Skeletal muscle tissue (tissue), 4 donors: ENCODE data around the gene GNA14. TPM values are rescaled to one million over a fixed set of nuclear protein-coding genes. Genes with fewer than 3 reads are reported as not detected.
"Not testable (repeated sequence)": the region's sequence is repeated elsewhere in the genome, so short reads cannot be mapped to it uniquely, and the experiment has no call there.

Experiments used
- H3K27ac ChIP-seq: one replicate; pipeline ENCODE4 v1.7.0; 2013; ENCODE audit warnings: mild to moderate bottlenecking, low read depth, low read length, inconsistent platforms
- H3K27me3 ChIP-seq, 3 donors: one replicate each; pipeline ENCODE4 v1.7.0; 2013; ENCODE audit warnings: low read length in 3 of 3; ENCODE audit not compliant: control insufficient read depth in 3 of 3, insufficient read depth in 3 of 3
- H3K36me3 ChIP-seq, 3 donors: one replicate each; pipeline ENCODE4 v1.7.0; 2013; ENCODE audit warnings: low read length in 3 of 3; ENCODE audit not compliant: control insufficient read depth in 3 of 3, insufficient read depth in 3 of 3
- H3K4me1 ChIP-seq, 3 donors: one replicate each; pipeline ENCODE4 v1.7.0; 2013; ENCODE audit warnings: low read length in 3 of 3, mild to moderate bottlenecking in 3 of 3; ENCODE audit not compliant: control insufficient read depth in 3 of 3, insufficient read depth in 3 of 3
- H3K4me3 ChIP-seq, 3 donors: one replicate each; pipeline ENCODE4 v1.7.0; 2013; ENCODE audit warnings: low read length in 3 of 3
- H3K9ac ChIP-seq, 3 donors: one replicate each; pipeline ENCODE4 v1.7.0; 2013; ENCODE audit warnings: low read length in 3 of 3, mild to moderate bottlenecking in 3 of 3, moderate library complexity in 2 of 3, low read depth in 1 of 3
- H3K9me3 ChIP-seq, 3 donors: one replicate each; pipeline ENCODE4 v1.7.0; 2013; ENCODE audit warnings: low read length in 3 of 3; ENCODE audit not compliant: control insufficient read depth in 3 of 3
- total RNA-seq: library from RNA; depleted of rRNA; stranded (reverse); fragments of >200 nt; gene quantifications from one replicate; pipeline ENCODE4 v1.2.3, GENCODE V29; 2014
- donor health status: Osteomylitis.

GNA14 gene
- total RNA-seq, 1 donor from 2014 or later: 3.7 TPM

DNA sequence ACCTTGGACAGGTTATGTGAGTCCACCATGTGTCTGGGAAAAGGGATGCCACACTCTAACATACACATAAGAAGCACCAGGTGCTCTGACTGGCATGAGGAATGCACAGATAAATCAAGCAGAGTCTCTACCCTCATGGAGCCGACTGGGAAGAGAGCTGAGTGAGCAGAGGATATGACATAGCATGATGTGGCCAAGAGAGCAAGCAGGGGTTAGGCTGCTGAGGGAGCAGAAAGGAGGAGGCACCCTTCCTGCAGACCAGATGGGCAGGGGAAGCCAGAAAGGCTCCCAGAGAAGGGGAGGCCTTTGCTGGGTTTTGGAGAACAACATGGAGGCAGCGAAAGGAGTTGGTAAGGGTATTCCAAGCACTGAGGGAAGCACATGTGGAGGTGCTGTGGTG lies 223.1 kb downstream of the GNA14 start:
- Histone ChIP-seq H3K4me1 (peaks cover 0 to 4% (median 3%) of the 10 kb centered on the region in 3 donors), H3K27me3 (no peaks in the 10 kb centered on the region), H3K36me3 (no peaks in the 10 kb centered on the region), H3K9me3 (no peaks in the 10 kb centered on the region), H3K27ac (no peak overlapping the region), H3K4me3 (no peak overlapping the region), H3K9ac (no peak overlapping the region)

DNA sequence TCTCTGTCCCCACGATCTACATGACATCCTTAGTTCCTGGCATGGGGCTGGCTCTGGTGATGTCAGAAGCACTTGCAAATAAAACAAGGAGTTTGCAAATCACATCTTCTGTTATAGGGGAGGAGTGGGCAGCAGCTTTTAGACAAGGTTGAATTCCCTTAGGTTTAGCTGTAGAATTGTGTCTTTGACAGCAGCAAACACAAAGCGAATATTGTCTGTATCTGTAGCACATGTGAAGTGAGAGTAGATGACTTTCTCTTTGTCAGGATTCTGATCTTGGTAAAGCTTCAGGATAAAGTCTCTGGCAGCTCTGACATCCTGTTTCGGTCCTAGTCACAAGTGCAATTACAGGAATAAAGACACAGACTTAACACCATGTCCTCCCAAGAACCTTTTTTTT lies 224.3 kb downstream of the GNA14 start:
- no peaks in the 10 kb centered on the region for H3K36me3 ChIP-seq
- no peaks in the 10 kb centered on the region for H3K9me3 ChIP-seq
- H3K4me1 ChIP-seq: peaks cover 0 to 4% (median 3%) of the 10 kb centered on the region in 3 donors
- H3K9ac ChIP-seq: no peak overlapping the region
- no peaks in the 10 kb centered on the region for H3K27me3 ChIP-seq
- no peak overlapping the region for H3K4me3 ChIP-seq
- no peak overlapping the region for H3K27ac ChIP-seq

- Histone ChIP-seq H3K36me3 (no peaks in the 10 kb centered on the region), H3K9ac (no peak overlapping the region), H3K4me3 (no peak overlapping the region), H3K9me3 (no peaks in the 10 kb centered on the region), H3K27ac (no peak overlapping the region), H3K4me1 (peaks cover 0 to 4% (median 3%) of the 10 kb centered on the region in 3 donors), H3K27me3 (no peaks in the 10 kb centered on the region)
Measured at GRCh38 chr9:77422969-77423368, 225.2 kb downstream of the GNA14 start.

GRCh38 chr9:77421506-77422265 lies 226.4 kb downstream of the GNA14 start:
- no peaks in the 10 kb centered on the region for H3K36me3 ChIP-seq
- H3K9ac ChIP-seq: no peak overlapping the region
- no peak overlapping the region for H3K4me3 ChIP-seq
- no peaks in the 10 kb centered on the region for H3K9me3 ChIP-seq
- no peak overlapping the region for H3K27ac ChIP-seq
- no peaks in the 10 kb centered on the region for H3K27me3 ChIP-seq
- no peaks in the 10 kb centered on the region for H3K4me1 ChIP-seq

DNA sequence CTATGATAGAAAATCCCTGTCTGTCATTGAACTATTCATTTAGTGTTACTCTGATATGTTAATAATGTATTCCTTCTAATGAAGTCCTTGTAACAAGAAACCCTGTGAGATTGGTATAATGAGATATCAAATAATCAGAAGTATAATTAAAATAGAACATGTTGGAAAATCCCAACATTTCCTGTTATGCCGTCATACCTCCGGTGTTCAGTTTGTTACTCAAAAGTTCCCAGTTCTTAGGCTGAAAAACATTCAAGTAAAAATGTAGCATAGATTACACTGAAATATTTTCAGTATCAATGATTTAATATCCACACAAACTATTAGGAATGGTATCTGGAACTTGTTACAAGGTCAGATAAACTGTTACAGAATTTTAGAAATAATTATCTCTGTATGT lies 227.5 kb downstream of the GNA14 start:
- Histone ChIP-seq H3K9ac (no peak overlapping the region), H3K36me3 (peaks cover 0 to 3% (median 0%) of the 10 kb centered on the region in 3 donors), H3K4me1 (no peaks in the 10 kb centered on the region), H3K27me3 (no peaks in the 10 kb centered on the region), H3K27ac (no peak overlapping the region), H3K9me3 (no peaks in the 10 kb centered on the region), H3K4me3 (no peak overlapping the region)

DNA sequence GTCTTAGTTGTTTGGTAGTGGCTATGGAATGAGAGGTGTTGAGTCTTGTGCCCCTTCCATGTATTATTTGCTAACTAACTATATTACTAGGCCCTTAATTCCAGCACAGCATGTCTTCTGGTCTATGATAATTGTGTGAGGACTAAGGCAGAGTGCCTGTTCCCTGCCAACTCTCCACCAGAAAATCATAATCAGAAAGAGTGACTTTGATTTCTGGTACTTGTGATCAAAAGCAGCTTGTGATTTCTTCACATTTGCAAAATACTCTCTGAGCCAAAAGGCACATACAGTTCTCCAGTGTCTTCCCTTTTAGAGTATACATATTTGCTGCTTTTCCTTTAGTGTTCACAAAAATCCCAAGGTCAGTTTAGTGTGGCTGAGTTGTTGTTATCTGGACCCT lies 229.9 kb downstream of the GNA14 start:
- peaks cover 0 to 4% (median 0%) of the 10 kb centered on the region in 3 donors for H3K36me3 ChIP-seq
- no peak overlapping the region for H3K9ac ChIP-seq
- H3K27ac ChIP-seq: no peak overlapping the region
- H3K9me3 ChIP-seq: no peaks in the 10 kb centered on the region
- H3K4me1 ChIP-seq: no peaks in the 10 kb centered on the region
- no peak overlapping the region for H3K4me3 ChIP-seq
- no peaks in the 10 kb centered on the region for H3K27me3 ChIP-seq

DNA sequence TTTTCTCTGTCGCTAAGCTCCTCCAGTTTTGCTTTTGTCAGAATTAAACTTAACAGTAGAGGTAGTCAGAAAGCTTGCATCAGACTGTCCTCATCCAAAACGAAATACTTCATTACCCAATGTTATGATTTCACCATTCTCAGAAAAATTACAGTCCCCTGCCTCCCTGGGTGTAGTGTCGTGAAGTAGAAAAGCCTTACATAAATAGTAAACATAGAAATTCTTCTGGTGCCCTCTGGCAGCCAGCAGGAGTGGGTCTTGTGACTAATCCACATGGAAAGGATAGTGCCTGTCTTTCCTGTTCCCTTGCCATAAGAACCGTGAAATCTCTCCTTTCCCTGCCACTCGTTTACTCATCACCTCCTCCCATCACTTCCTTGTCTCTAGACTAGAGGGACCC lies 230.6 kb downstream of the GNA14 start:
- no peak overlapping the region for H3K27ac ChIP-seq
- H3K4me3 ChIP-seq: no peak overlapping the region
- H3K4me1 ChIP-seq: no peaks in the 10 kb centered on the region
- no peaks in the 10 kb centered on the region for H3K27me3 ChIP-seq
- no peak overlapping the region for H3K9ac ChIP-seq
- peaks cover 0 to 4% (median 0%) of the 10 kb centered on the region in 3 donors for H3K36me3 ChIP-seq
- H3K9me3 ChIP-seq: no peaks in the 10 kb centered on the region

DNA sequence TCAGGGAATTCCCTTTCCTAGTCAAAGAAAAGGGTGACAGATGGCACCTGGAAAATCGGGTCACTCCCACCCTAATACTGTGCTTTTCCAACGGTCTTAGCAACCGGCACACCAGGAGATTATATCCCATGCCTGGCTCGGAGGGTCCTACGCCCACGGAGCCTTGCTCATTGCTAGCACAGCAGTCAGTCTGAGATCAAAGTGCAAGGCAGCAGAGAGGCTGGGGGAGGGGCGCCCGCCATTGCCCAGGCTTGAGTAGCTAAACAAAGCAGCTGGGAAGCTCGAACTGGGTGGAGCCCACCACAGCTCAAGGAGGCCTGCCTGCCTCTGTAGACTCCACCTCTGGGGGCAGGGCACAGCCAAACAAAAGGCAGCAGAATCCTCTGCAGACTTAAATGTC lies 239.6 kb downstream of the GNA14 start:
- peaks cover 11 to 25% (median 23%) of the 10 kb centered on the region in 3 donors for H3K36me3 ChIP-seq
- H3K27me3 ChIP-seq, H3K9ac ChIP-seq, H3K9me3 ChIP-seq, H3K27ac ChIP-seq, H3K4me1 ChIP-seq, H3K4me3 ChIP-seq: not testable (repeated sequence)

GRCh38 chr9:77403239-77403638 lies 244.9 kb downstream of the GNA14 start:
- Histone ChIP-seq H3K9ac (no peak overlapping the region), H3K27me3 (no peaks in the 10 kb centered on the region), H3K27ac (no peak overlapping the region), H3K36me3 (peaks cover 11 to 22% (median 21%) of the 10 kb centered on the region in 3 donors), H3K4me1 (no peaks in the 10 kb centered on the region), H3K4me3 (no peak overlapping the region), H3K9me3 (no peaks in the 10 kb centered on the region)

DNA sequence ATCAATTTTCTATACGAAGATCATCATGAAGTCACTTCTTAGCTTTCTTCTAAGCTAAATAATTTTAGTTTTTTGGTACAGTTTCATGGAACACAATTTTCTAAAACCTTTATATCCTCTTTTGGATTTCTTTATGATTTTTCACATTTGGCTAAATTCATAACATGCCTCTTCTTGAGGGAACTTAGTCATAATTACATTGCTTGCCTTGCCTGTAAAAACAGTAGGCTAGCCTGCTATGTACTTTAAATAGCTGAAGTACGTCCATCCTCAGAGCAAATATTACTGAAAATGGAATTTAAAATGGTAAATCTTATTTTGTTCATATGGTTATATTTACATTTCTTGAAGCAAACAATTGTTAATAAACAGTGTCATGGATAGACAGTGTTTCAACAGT lies 245.8 kb downstream of the GNA14 start:
- H3K36me3 ChIP-seq: peaks cover 6 to 17% (median 16%) of the 10 kb centered on the region in 3 donors
- H3K4me3 ChIP-seq: no peak overlapping the region
- no peak overlapping the region for H3K9ac ChIP-seq
- no peaks in the 10 kb centered on the region for H3K27me3 ChIP-seq
- H3K9me3 ChIP-seq: no peaks in the 10 kb centered on the region
- H3K4me1 ChIP-seq: no peaks in the 10 kb centered on the region
- H3K27ac ChIP-seq: no peak overlapping the region
